SJSA1 (cell line): ENCODE data around the gene ENTPD7. TPM values are rescaled to one million over a fixed set of nuclear protein-coding genes. Genes with fewer than 3 reads are reported as not detected.
A peak's percentile ranks its signal among the peaks of the same experiment; 100 is the strongest.
"Not testable (repeated sequence)": the region's sequence is repeated elsewhere in the genome, so short reads cannot be mapped to it uniquely, and the experiment has no call there.

Source experiments
- DNase-seq, 2 experiments: peaks; one replicate each; pipeline ENCODE4 v3.0.0-alpha.2; 2015 to 2020; ENCODE audit warnings: low spot score in 2 of 2, low read depth in 1 of 2
- H3K27ac ChIP-seq: fragments of 250-450 bp; sonication (Bioruptor Pico); 2 replicates; pipeline ENCODE4 v1.5.1; 2020; ENCODE audit warnings: mild to moderate bottlenecking, moderate library complexity
- H3K27me3 ChIP-seq: fragments of 250-450 bp; sonication (Bioruptor Pico); replicated peaks from 2 replicates; pipeline ENCODE4 v1.5.1; 2020; ENCODE audit warnings: mild to moderate bottlenecking, moderate library complexity
- H3K36me3 ChIP-seq: fragments of 250-450 bp; sonication (Bioruptor Pico); 2 replicates; pipeline ENCODE4 v1.5.1; 2020; ENCODE audit warnings: mild to moderate bottlenecking
- H3K4me1 ChIP-seq: fragments of 250-450 bp; sonication (Bioruptor Pico); replicated peaks from 2 replicates; pipeline ENCODE4 v1.6.1; 2021; ENCODE audit warnings: mild to moderate bottlenecking
- H3K4me3 ChIP-seq: fragments of 250-450 bp; sonication (Bioruptor Pico); 2 replicates; pipeline ENCODE4 v1.5.1; 2020; ENCODE audit warnings: mild to moderate bottlenecking
- H3K9me3 ChIP-seq: fragments of 250-450 bp; sonication (Bioruptor Pico); replicated peaks from 2 replicates; pipeline ENCODE4 v1.5.1; 2020; ENCODE audit warnings: mild to moderate bottlenecking
- total RNA-seq: library from RNA; depleted of rRNA; stranded (reverse); fragments of >200 nt; shearing (Covaris generic); gene quantifications from 2 replicates; pipeline ENCODE4 v1.2.3, GENCODE V29; 2014

The ENTPD7 gene
- total RNA-seq, 1 experiment from 2014 or later = 18.4 TPM

- no peak for DNase-seq
- Histone ChIP-seq H3K36me3 (peaks cover 34% of the 10 kb centered on the region), H3K9me3 (no peaks in the 10 kb centered on the region), H3K27me3 (no peaks in the 10 kb centered on the region), H3K4me1 (peaks cover 15% of the 10 kb centered on the region), H3K27ac (peak overlapping the region; percentile 5; the same call in 1 of the 2 replicates), H3K4me3 (peak overlapping the region; percentile 66)
Measured at GRCh38 chr10:99731306-99732032, 72.2 kb downstream of the ENTPD7 start.

DNA sequence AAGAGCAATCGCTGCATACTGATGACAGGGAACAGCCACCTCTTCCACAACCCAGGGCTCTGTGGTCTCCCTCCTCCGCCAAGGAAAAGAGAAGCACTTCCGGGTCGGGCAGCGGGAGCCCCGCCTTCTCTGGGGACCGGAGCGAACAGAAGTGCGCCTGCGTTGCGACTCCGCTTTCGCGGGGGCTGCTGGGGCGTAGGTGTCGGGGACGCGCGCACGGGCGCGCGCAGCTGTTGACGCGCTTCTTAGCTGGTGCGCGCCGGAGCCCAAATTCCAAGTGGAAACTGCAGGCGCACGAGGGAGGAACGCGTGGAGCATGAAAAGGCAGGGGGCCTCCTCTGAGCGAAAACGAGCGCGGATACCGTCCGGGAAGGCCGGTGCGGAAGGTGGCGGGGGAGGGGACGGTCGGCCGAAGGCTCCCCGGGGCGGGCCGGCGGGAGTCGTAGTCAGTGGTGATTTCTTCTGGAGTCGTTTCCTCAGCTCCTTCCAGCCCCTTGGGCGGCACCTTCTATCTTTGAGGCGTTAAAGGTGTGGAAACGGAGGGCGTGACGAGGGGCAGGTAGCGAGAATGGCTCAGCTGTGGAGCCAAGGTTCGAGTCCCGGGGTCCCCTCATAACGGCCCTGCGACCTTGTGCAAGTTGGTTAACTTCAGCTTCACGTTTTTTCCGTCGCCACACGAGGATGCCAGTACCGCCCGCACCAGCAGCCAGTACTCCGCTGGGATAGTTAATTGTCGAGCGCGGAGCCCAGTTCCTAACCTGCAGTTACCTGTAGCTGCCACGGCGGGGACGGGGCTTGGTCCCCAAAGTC, 72.9 kb downstream of the ENTPD7 start, which contains the start of the genes COX15 and CUTC:
Gene COX15 (minus strand): TSS at position 95 of the 810 bp plus-strand sequence. CDS start 78 bp downstream, at position 17.
Gene CUTC (plus strand): TSS at position 202 of the 810 bp plus-strand sequence. CDS start 115 bp downstream, at position 317.
- Histone ChIP-seq H3K36me3 (peaks cover 33% of the 10 kb centered on the region), H3K4me3 (peak within 1 kb of the TSS; percentile 66), H3K27ac (peak within 1 kb of the TSS; percentile 35), H3K27me3 (no peaks in the 10 kb centered on the region), H3K9me3 (no peaks in the 10 kb centered on the region), H3K4me1 (peaks cover 15% of the 10 kb centered on the region)
- peak; percentile 97 for DNase-seq

DNA sequence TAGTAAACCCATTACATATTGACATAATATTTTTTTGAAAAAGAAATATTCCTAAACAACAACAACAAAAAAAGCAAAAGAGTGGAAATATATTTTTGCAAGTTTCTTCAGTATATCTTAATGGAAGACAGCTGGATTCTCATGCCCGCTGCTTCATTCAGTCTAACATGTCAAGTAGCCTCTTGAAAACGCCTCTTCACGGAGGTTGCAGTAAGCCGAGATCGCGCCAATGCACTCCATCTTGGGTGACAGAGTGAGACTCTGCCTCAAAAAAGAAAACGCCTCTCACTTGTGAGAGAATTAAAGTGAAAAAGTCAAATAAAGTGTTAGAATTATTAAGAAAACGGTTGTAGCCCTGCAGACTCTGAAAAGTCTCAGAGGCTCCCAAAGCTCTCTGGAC, 74.1 kb downstream of the ENTPD7 start:
- Histone ChIP-seq H3K36me3 (peaks cover 30% of the 10 kb centered on the region), H3K27me3 (no peaks in the 10 kb centered on the region), H3K9me3 (no peaks in the 10 kb centered on the region), H3K4me3 (no peak overlapping the region), H3K4me1 (peaks cover 15% of the 10 kb centered on the region), H3K27ac (no peak overlapping the region)
- no peak for DNase-seq

DNA sequence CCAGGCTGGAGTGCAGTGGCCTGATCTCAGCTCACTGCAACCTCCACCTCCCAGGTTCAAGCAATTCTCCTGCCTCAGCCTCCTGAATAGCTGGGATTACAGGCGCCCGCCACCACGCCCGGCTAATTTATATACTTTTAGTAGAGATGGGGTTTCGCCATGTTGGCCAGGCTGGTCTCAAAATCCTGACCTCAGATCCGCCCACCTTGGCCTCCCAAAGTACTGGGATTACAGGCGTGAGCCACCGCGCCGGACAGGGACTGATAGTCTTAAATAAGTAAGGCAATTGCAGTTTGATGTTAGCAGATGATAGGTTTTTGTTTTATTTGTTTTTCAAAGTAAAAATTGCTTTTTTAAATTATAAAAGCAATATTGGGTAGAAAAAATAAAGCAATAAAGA, 74.8 kb downstream of the ENTPD7 start:
- H3K9me3 ChIP-seq, H3K4me3 ChIP-seq, H3K27ac ChIP-seq, DNase-seq, H3K27me3 ChIP-seq: not testable (repeated sequence)
- peaks cover 29% of the 10 kb centered on the region for H3K36me3 ChIP-seq
- peaks cover 15% of the 10 kb centered on the region for H3K4me1 ChIP-seq

DNA sequence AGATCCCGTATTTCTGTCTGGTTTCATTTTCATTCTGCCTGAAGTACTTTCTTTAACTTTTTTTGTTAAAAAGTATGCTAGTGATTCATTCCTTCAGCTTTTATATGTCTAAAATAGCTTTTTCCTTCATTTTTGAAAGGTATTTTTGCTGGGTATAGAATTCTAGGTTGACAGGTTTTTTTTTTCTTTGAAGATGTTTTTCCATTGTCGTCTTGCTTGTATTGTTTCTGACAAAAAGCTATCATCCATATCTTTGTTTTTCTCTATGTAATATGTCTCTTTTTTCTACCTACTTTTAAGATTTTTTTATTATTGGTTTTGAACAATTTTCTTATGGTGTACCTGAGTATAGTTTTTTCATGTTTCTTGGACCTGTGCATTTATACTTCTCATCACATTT, 81.0 kb downstream of the ENTPD7 start:
- Histone ChIP-seq H3K9me3 (peaks cover 8% of the 10 kb centered on the region), H3K4me3 (no peak overlapping the region), H3K27ac (no peak overlapping the region), H3K4me1 (peaks cover 26% of the 10 kb centered on the region), H3K36me3 (peaks cover 75% of the 10 kb centered on the region), H3K27me3 (no peaks in the 10 kb centered on the region)
- DNase-seq = no peak

- H3K4me3 ChIP-seq = no peak overlapping the region
- H3K4me1 ChIP-seq = peaks cover 26% of the 10 kb centered on the region
- no peaks in the 10 kb centered on the region for H3K27me3 ChIP-seq
- no peak for DNase-seq
- H3K36me3 ChIP-seq = peaks cover 83% of the 10 kb centered on the region
- no peak overlapping the region for H3K27ac ChIP-seq
- peaks cover 8% of the 10 kb centered on the region for H3K9me3 ChIP-seq
Measured at GRCh38 chr10:99740933-99741559, 81.7 kb downstream of the ENTPD7 start.

GRCh38 chr10:99742254-99742653, 82.9 kb downstream of the ENTPD7 start:
- DNase-seq = peak in 1 of 2 experiments; percentile 66
- H3K36me3 ChIP-seq = peaks cover 81% of the 10 kb centered on the region
- no peaks in the 10 kb centered on the region for H3K27me3 ChIP-seq
- H3K4me3 ChIP-seq = no peak overlapping the region
- H3K4me1 ChIP-seq = peaks cover 26% of the 10 kb centered on the region
- peak overlapping the region; percentile 83 for H3K27ac ChIP-seq
- peaks cover 8% of the 10 kb centered on the region for H3K9me3 ChIP-seq

GRCh38 chr10:99742701-99743100, 83.4 kb downstream of the ENTPD7 start:
- H3K9me3 ChIP-seq = peaks cover 8% of the 10 kb centered on the region
- H3K36me3 ChIP-seq = peaks cover 81% of the 10 kb centered on the region
- H3K27ac ChIP-seq = peak overlapping the region; percentile 83
- H3K27me3 ChIP-seq = no peaks in the 10 kb centered on the region
- H3K4me1 ChIP-seq = peaks cover 26% of the 10 kb centered on the region
- DNase-seq = peak in 1 of 2 experiments; percentile 42
- H3K4me3 ChIP-seq = no peak overlapping the region

GRCh38 chr10:99743841-99744240, 84.5 kb downstream of the ENTPD7 start:
- Histone ChIP-seq H3K27ac (peak overlapping the region; percentile 3; the same call in 1 of the 2 replicates), H3K9me3 (peaks cover 8% of the 10 kb centered on the region), H3K36me3 (peaks cover 85% of the 10 kb centered on the region), H3K4me1 (peaks cover 26% of the 10 kb centered on the region), H3K4me3 (no peak overlapping the region), H3K27me3 (no peaks in the 10 kb centered on the region)
- DNase-seq = no peak

DNA sequence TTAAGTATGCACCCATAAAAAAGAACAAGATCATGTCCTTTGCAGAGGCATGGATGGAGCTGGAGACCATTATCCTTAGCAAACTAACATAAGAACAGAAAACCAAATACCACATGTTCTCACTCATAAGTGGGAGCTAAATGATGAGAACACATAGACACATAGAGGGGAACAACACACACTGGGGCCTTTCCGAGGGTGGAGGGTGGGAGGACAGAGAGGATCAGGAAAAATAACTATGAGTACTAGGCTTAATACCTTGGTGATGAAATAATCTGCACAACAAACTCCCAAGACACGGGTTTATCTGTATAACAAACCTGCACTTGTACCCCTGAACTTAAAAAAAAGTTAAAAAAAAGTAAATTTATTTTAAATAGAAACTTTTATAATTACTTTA, 86.9 kb downstream of the ENTPD7 start:
- Histone ChIP-seq H3K4me1 (peaks cover 26% of the 10 kb centered on the region), H3K36me3 (peaks cover 73% of the 10 kb centered on the region)
- DNase-seq, H3K9me3 ChIP-seq, H3K27ac ChIP-seq, H3K27me3 ChIP-seq, H3K4me3 ChIP-seq: not testable (repeated sequence)

GRCh38 chr10:99748823-99749451, 89.6 kb downstream of the ENTPD7 start:
- Histone ChIP-seq H3K9me3 (no peaks in the 10 kb centered on the region), H3K27me3 (no peaks in the 10 kb centered on the region), H3K27ac (no peak overlapping the region), H3K4me1 (peaks cover 1% of the 10 kb centered on the region; the same call in 1 of the 2 replicates), H3K4me3 (no peak overlapping the region), H3K36me3 (peaks cover 63% of the 10 kb centered on the region)
- no peak for DNase-seq

GRCh38 chr10:99750641-99751040, 91.3 kb downstream of the ENTPD7 start:
- H3K27ac ChIP-seq = no peak overlapping the region
- H3K9me3 ChIP-seq = no peaks in the 10 kb centered on the region
- DNase-seq = no peak
- no peaks in the 10 kb centered on the region for H3K27me3 ChIP-seq
- H3K4me3 ChIP-seq = no peak overlapping the region
- H3K36me3 ChIP-seq = peaks cover 58% of the 10 kb centered on the region
- H3K4me1 ChIP-seq = no peaks in the 10 kb centered on the region

DNA sequence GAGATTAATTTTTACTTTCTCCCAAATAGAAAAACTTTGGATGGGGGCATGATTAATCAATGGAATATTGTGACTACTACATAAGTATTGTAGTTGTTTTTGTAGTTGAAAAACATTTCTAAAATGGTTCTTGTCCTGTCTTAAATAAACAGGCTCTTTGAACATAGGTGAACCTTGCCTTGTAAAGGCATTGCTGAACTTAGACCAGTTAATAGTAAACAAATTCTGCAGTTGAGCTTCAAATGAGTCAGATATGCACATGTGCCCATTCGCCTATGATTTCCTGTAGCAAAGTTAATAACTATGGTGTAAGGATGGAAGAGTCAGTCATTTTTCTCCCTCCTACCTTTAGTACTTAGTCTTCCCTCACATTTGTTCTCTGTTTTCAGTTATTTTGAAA, 95.4 kb downstream of the ENTPD7 start:
- no peak for DNase-seq
- Histone ChIP-seq H3K4me1 (no peaks in the 10 kb centered on the region), H3K4me3 (no peak overlapping the region), H3K27me3 (no peaks in the 10 kb centered on the region), H3K27ac (no peak overlapping the region), H3K9me3 (no peaks in the 10 kb centered on the region), H3K36me3 (peaks cover 52% of the 10 kb centered on the region)
